ENCODE measurements around the gene PLK1.
"Not testable (repeated sequence)": the region's sequence is repeated elsewhere in the genome, so short reads cannot be mapped to it uniquely, and the experiment has no call there.

The PLK1 gene

GRCh38 chr16:23705517-23705902 lies 26.8 kb downstream of the PLK1 start:
- no peak for DNase-seq (ENCODE audit: low read depth, low spot score)
- no peak overlapping the region for H3K27ac ChIP-seq

GRCh38 chr16:23706439-23706838 lies 27.8 kb downstream of the PLK1 start:
- no peak for DNase-seq (ENCODE audit: low read depth, low spot score)
- no peak overlapping the region for H3K27ac ChIP-seq

- DNase-seq (ENCODE audit: low read depth, low spot score): no peak
These were observed 30.8 kb downstream of the PLK1 start for GRCh38 chr16:23709536-23709935.

GRCh38 chr16:23710008-23710407 lies 31.3 kb downstream of the PLK1 start:
- no peak overlapping the region for H3K27ac ChIP-seq
- no peak for DNase-seq (ENCODE audit: low read depth, low spot score)

More at GRCh38 chr16:23709536-23709935, 30.8 kb downstream of the PLK1 start:
- H3K27ac ChIP-seq: no peak overlapping the region

DNA sequence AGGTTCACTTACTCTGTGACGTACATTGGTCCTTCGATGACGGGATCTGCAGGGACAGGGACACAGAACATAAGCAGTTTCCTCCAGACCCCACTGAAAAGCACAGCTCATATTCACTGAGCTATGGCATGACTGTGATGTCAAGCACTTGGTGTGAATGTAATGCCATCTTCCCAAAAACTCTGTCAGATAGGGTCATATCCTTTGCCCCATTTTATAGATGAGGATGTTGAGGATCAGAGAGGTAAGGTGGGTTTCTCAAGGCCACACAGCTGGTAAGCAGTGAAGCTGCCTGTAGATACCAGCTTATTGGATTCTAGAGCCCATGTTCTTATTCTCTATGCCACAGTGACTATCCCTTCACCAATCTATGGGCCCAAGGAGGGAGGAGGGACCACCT lies 31.8 kb downstream of the PLK1 start:
- DNase-seq (ENCODE audit: low read depth, low spot score): no peak

GRCh38 chr16:23711785-23712184 lies 33.1 kb downstream of the PLK1 start:
- no peak overlapping the region for H3K27ac ChIP-seq
- no peak for DNase-seq (ENCODE audit: low read depth, low spot score)

More for the DNA sequence above, 31.8 kb downstream of the PLK1 start:
- H3K27ac ChIP-seq: no peak overlapping the region

GRCh38 chr16:23712976-23713375 lies 34.3 kb downstream of the PLK1 start, which contains the start of gene ERN2:
Gene ERN2, minus strand, starts transcription at chr16:23713222. Its CDS starts 35 bp downstream, at chr16:23713187.
- DNase-seq (ENCODE audit: low read depth, low spot score): no peak

GRCh38 chr16:23716484-23716883 lies 37.8 kb downstream of the PLK1 start:
- no peak for DNase-seq (ENCODE audit: low read depth, low spot score)
- H3K27ac ChIP-seq: no peak overlapping the region

More at GRCh38 chr16:23712976-23713375, 34.3 kb downstream of the PLK1 start, which contains the start of gene ERN2:
- no peak within 1 kb of the TSS for H3K27ac ChIP-seq

- not testable (repeated sequence) for DNase-seq (ENCODE audit: low read depth, low spot score); H3K27ac ChIP-seq
These were observed 44.0 kb downstream of the PLK1 start for GRCh38 chr16:23722613-23723240.

GRCh38 chr16:23724096-23724784 lies 45.6 kb downstream of the PLK1 start:
- DNase-seq (ENCODE audit: low read depth, low spot score): no peak
- no peak overlapping the region for H3K27ac ChIP-seq

- H3K27ac ChIP-seq: no peak overlapping the region
- no peak for DNase-seq (ENCODE audit: low read depth, low spot score)
These were observed 46.1 kb downstream of the PLK1 start for GRCh38 chr16:23724785-23725131.

GRCh38 chr16:23726710-23727109 lies 48.0 kb downstream of the PLK1 start:
- no peak for DNase-seq (ENCODE audit: low read depth, low spot score)
- no peak overlapping the region for H3K27ac ChIP-seq

GRCh38 chr16:23728112-23728477 lies 49.4 kb downstream of the PLK1 start:
- no peak for DNase-seq (ENCODE audit: low read depth, low spot score)
- no peak overlapping the region for H3K27ac ChIP-seq

GRCh38 chr16:23729503-23730424 lies 51.1 kb downstream of the PLK1 start:
- H3K27ac ChIP-seq: no peak overlapping the region
- DNase-seq (ENCODE audit: low read depth, low spot score): no peak

GRCh38 chr16:23734176-23734893 lies 55.6 kb downstream of the PLK1 start:
- H3K27ac ChIP-seq: no peak overlapping the region
- no peak for DNase-seq (ENCODE audit: low read depth, low spot score)

- not testable (repeated sequence) for DNase-seq (ENCODE audit: low read depth, low spot score); H3K27ac ChIP-seq
These were observed 58.8 kb downstream of the PLK1 start for GRCh38 chr16:23737423-23738028.

GRCh38 chr16:23739516-23739915 lies 60.8 kb downstream of the PLK1 start:
- DNase-seq (ENCODE audit: low read depth, low spot score): no peak

More at GRCh38 chr16:23739516-23739915, 60.8 kb downstream of the PLK1 start:
- H3K27ac ChIP-seq: no peak overlapping the region

Data from epithelial cell of prostate (primary cell).